Activated CD4-positive, alpha-beta T cell treated with anti-CD3 and anti-CD28 coated beads for 48 hours (primary cell): ENCODE data around the gene TLX1.
A peak's percentile ranks its signal among the peaks of the same experiment; 100 is the strongest.

Experiments
- DNase-seq: peaks from one replicate; pipeline ENCODE4 v3.0.0-alpha.2; 2020

TLX1 gene

GRCh38 chr10:101134299-101135127, 3.4 kb downstream of the TLX1 start:
- DNase-seq, result no peak

- DNase-seq, result no peak
These were observed 4.3 kb downstream of the TLX1 start for GRCh38 chr10:101135141-101136006.

GRCh38 chr10:101136007-101136707, 5.1 kb downstream of the TLX1 start:
- DNase-seq, result no peak

GRCh38 chr10:101136708-101137121, 5.6 kb downstream of the TLX1 start:
- no peak for DNase-seq

GRCh38 chr10:101137271-101137670, 6.2 kb downstream of the TLX1 start:
- DNase-seq, result no peak

GRCh38 chr10:101138788-101139420, 7.8 kb downstream of the TLX1 start:
- DNase-seq, result no peak

GRCh38 chr10:101139421-101139911, 8.4 kb downstream of the TLX1 start:
- DNase-seq, result no peak

GRCh38 chr10:101140084-101140949, 9.2 kb downstream of the TLX1 start:
- DNase-seq, result no peak

- DNase-seq, result no peak
These were observed 10.0 kb downstream of the TLX1 start for GRCh38 chr10:101140950-101141615.

GRCh38 chr10:101141616-101142532, 10.8 kb downstream of the TLX1 start:
- DNase-seq, result peak; percentile 89

- DNase-seq, result no peak
These were observed 11.6 kb downstream of the TLX1 start for GRCh38 chr10:101142533-101143344.

- DNase-seq, result no peak
These were observed 12.2 kb downstream of the TLX1 start for GRCh38 chr10:101143345-101143630.

- DNase-seq, result no peak
These were observed 13.0 kb downstream of the TLX1 start for GRCh38 chr10:101144053-101144452.

GRCh38 chr10:101145145-101145544, 14.0 kb downstream of the TLX1 start:
- DNase-seq, result no peak

- no peak for DNase-seq
These were observed 14.8 kb downstream of the TLX1 start for GRCh38 chr10:101145750-101146391.

GRCh38 chr10:101146392-101147251, 15.5 kb downstream of the TLX1 start:
- no peak for DNase-seq

GRCh38 chr10:101151395-101151794, 20.3 kb downstream of the TLX1 start:
- DNase-seq, result no peak

- no peak for DNase-seq
These were observed 21.2 kb downstream of the TLX1 start for GRCh38 chr10:101152316-101152715.
